Kidney tubule cell (primary cell): ENCODE results near the gene FXR1.
"Not testable (repeated sequence)": the region's sequence is repeated elsewhere in the genome, so short reads cannot be mapped to it uniquely, and the experiment has no call there.

Experiments
- DNase-seq: peaks from one replicate; pipeline ENCODE4 v3.0.0-alpha.2; 2018; ENCODE audit warnings: low spot score

Gene FXR1

DNA sequence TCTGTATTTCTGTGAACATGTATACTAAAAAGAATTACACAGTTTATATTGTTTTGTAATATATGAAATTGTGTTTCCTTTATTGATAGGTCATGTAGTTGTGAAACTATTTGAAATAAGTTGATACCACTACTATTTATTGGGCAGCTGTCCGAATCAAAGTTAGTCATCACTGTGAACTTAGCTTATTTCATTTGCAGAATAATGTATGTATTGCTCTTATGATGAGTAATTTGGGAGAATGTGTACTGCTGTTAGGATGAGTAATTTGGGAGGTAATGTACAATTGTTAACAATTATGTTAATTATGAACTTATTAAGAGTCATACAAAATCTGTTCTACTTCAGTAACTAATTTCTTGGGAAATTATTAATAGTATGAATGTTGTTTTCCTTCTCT is 22.2 kb downstream of the FXR1 start:
- peak; percentile 7 for DNase-seq

GRCh38 chr3:180940826-180941225 is 28.4 kb downstream of the FXR1 start:
- no peak for DNase-seq

- no peak for DNase-seq
Measured at GRCh38 chr3:180947761-180948390, 35.4 kb downstream of the FXR1 start.

- DNase-seq, result no peak
Measured at GRCh38 chr3:180959691-180960090, 47.2 kb downstream of the FXR1 start.

GRCh38 chr3:180961087-180961486 is 48.6 kb downstream of the FXR1 start:
- DNase-seq, result no peak

DNA sequence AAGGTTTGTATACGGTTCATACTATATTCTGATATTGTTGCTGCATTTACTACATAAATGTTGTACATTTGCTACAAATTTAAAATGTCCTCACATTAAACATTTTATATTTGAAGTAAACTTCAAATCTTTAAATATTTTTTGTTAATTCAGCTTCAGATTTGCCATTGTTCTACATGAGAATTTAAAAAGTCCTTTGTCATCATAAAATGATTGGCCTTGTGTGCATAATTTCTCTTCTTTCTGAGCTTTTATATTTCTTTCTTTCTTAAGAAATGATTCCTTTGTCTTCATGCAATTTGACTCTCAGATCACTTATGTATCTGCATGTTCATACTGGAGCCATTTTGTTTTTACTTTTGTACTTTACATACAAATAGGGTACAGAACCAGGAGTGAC is 49.1 kb downstream of the FXR1 start:
- no peak for DNase-seq

GRCh38 chr3:180962530-180962929 is 50.1 kb downstream of the FXR1 start:
- no peak for DNase-seq

GRCh38 chr3:180970931-180971330 is 58.5 kb downstream of the FXR1 start:
- DNase-seq, result no peak

- no peak for DNase-seq
Measured at GRCh38 chr3:180973543-180973942, 61.1 kb downstream of the FXR1 start.

DNA sequence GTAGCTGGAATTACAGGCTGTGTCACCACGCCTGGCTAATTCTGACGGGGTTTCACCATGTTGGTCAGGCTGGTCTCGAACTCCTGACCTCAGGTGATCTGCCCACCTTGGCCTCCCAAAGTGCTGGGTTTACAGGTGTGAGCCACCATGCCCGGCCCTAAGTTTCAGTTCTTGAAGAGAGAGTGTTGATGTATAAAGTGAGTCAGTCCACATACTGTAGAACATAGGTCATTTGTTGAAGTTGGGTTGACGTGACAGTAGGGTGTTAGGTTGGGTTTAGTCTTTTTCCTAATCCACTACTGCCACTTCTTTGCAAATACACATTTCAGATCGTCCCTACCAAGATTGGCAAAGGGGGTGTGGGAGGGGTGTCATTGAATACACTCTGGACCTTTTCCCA is 61.8 kb downstream of the FXR1 start:
- no peak for DNase-seq

- no peak for DNase-seq
Measured at GRCh38 chr3:180977498-180977897, 65.0 kb downstream of the FXR1 start.

DNA sequence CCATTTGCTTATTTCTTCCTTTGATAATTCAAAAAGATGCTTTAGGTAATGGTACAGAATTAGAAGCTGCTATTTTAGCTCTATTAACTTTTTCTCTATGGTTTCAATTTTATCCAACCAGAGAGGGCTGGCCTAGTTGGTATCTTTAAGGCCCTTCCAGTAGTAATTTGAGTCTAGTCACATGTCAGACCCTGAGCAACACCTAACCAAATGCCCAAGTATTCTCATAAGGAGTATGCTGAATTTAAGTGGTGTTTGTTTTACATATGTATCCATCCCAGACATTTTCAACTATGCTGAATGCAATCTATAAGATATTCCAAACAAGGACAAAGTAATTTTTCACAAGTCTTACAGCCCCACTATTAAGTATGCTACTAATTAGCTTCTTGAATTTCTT is 67.5 kb downstream of the FXR1 start:
- DNase-seq, result no peak

- DNase-seq, result no peak
Measured at GRCh38 chr3:180980611-180981010, 68.1 kb downstream of the FXR1 start.

- DNase-seq, result no peak
Measured at GRCh38 chr3:180981912-180982311, 69.4 kb downstream of the FXR1 start.

DNA sequence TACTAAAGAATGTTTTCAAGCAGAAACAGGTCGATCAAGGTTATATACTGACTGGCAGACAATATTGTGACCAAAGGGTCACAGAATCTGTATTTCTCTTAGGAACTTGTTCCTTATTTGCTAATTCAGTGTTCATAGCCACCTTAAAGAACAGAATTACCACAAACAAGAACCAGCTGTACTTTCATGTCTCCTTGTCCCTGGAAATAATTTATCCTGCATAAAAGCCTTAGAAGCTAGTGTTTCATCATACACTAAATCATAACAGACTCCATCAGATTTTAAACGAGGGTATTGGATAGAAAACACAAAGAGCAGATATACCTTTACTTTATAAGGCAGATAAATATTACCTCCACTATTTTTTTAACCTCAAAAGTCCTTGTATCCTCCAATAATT is 70.7 kb downstream of the FXR1 start:
- DNase-seq, result no peak

- DNase-seq, result not testable (repeated sequence)
Measured at GRCh38 chr3:180986366-180986765, 73.9 kb downstream of the FXR1 start.

- DNase-seq, result no peak
Measured at GRCh38 chr3:180987344-180987743, 74.9 kb downstream of the FXR1 start.

DNA sequence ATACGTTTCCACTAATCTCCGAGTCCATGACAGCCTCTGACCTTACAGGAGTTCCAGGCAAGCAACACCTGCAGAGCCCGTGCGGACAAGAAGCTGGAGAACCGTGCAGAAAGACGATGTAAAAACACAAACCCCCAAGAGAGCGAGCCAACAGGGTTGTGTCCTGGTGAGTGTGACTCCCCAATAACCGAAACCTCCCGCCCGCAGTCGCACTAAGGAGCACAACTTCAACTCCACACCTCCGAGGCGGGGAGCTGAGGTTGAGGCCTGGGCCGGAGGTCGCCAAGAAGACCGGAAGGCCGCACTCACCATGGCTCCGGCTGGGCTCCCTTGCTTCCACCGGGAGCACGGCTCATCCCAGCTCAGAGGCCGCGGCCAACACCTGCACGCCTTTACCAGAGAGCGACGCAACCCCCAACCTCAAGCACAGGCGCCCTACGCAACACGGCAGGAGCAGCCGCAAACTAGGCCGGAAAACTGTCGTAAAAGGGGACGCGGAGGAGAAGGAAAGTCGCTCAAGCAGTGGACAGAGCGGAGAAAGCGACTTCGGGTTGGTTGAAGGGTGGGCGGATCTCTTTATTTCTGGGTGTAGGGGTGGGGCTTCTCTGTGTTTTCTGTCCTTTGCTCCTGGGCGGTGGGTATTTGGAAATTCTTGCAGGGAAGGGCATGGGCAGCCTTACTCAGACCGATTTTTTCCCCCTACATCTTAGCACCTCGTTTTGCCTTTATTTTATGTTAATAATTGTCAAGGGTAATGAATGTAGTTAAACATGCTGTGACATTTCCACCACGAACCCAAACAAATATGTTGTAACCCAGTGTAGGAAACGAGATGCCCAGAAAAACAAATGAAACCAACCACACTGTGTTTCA is 77.1 kb downstream of the FXR1 start, which contains the start of gene DNAJC19:
Gene DNAJC19, minus strand, starts transcription at position 446 of the 873 bp plus-strand sequence. Its CDS starts 134 bp downstream, at position 312.
- DNase-seq, result peak; percentile 97

DNA sequence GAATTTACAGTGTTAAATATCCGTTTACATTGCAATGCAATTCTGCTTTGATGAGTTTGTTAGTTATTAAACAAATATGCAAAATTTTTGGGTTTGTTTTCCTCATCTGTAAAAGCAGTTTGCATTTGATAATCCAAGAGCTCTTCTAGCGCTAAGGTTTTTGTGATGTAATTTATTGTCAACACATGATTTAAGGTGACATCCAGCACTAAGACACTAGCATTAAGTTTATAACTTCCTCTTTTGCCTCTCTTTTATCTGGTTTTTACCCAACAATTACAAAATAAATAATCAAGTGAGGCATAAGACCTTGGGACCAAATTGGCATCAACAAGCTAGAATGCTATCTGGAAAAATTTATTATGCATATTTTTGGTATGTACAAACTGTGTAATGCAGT is 78.0 kb downstream of the FXR1 start:
- DNase-seq, result no peak

DNA sequence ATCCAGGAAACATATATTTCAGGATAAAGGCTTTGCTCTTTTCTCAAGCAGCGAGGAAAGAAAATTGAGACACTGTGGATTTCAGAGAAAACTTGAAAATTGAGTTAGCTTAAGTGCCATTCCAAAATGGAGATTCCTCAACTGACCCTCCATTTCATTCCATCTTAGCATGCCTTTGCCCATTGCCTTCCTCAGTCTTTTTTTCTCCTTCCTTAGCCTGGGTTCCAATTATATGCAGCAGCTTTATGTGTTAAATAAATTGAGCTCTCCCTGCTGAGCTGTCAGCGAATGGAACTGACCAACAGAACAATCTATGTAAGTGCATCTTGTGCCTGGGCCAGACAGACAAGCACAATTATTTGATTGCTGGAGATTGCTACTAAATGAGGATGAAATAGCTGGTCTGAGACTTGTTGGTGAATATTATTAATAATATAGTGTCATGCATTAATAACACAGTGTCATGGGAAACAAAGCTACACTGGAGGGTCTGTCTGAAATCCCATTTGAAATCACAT is 84.0 kb downstream of the FXR1 start:
- DNase-seq, result no peak

- not testable (repeated sequence) for DNase-seq
Measured at GRCh38 chr3:181002331-181002730, 89.9 kb downstream of the FXR1 start.

DNA sequence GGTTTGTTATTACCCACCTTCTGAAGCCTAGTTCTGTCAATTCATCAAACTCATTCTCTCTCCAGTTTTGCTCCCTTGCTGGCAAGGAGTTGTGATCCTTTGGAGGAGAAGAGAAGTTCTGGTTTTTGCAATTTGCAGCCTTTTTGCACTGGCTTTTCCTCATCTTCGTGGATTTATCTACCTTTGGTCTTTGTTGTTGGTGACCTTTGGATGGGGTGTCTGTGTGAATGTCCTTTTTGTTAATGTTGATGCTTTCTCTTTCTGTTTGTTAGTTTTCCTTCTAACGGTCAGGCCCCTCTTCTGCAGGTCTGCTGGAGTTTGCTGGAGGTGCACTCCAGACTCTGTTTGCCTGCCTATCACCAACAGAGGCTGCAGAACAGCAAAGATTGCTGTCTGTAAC is 91.0 kb downstream of the FXR1 start:
- not testable (repeated sequence) for DNase-seq

- no peak for DNase-seq
Measured at GRCh38 chr3:181006541-181006940, 94.1 kb downstream of the FXR1 start.
